ENCODE results near the gene MTTP. TPM values are rescaled to one million over a fixed set of nuclear protein-coding genes. Genes with fewer than 3 reads are reported as not detected.

MTTP gene
- total and polyA plus RNA-seq, 2 donors (not counting 1 experiment from before 2014, with no cell fraction given), result 0.03 TPM; not detected in 1

GRCh38 chr4:99617374-99617773 lies 42.8 kb downstream of the MTTP start:
- TF ChIP-seq EZH2 (IDR thresholded peaks at IDR 0.05; ENCODE audit: borderline replicate concordance, insufficient read depth, low read depth, low read length, poor library complexity, severe bottlenecking) (no peak), CTCF (IDR thresholded peaks at IDR 0.05) (no peak)
- Mint-ChIP-seq H3K27me3 (peaks cover 14% of the 10 kb centered on the region), H3K4me3 (no peak overlapping the region), H3K9me3 (ENCODE audit: insufficient read depth) (no peaks in the 10 kb centered on the region), H3K4me1 (no peaks in the 10 kb centered on the region), H3K27ac (no peak overlapping the region)
- CTCF ChIA-PET, result interaction anchor here (1.1 kb wide), 1 partner anchor 191 kb away, joined by 3 read pairs; no protein-coding TSS in a partner anchor
- Histone ChIP-seq H3K27ac (ENCODE audit: low read length in 2 of 2) (no peak overlapping the region), H3K4me3 (ENCODE audit: control extremely low read depth in 1 of 5, extremely low read depth in 1 of 5, insufficient read depth in 1 of 5, low read depth in 2 of 5, low read length in 4 of 5) (no peak overlapping the region), H3K79me2 (ENCODE audit: control insufficient read depth, insufficient read depth, low read length) (no peaks in the 10 kb centered on the region), H4K20me1 (ENCODE audit: control insufficient read depth, insufficient read depth, low read length, poor library complexity, severe bottlenecking) (no peaks in the 10 kb centered on the region), H3K4me2 (replicated peaks; ENCODE audit: low read depth, low read length, poor library complexity, severe bottlenecking) (no peak overlapping the region), H3K9me3 (ENCODE audit: control extremely low read depth in 1 of 3, control insufficient read depth in 2 of 3, insufficient read depth in 1 of 3, low read length in 2 of 3) (no peaks in the 10 kb centered on the region), H3K4me1 (ENCODE audit: control insufficient read depth in 2 of 2, insufficient read depth in 2 of 2, low read length in 2 of 2) (no peaks in the 10 kb centered on the region), H3K9ac (ENCODE audit: low read length) (no peak overlapping the region), H3K27me3 (replicated peaks in 1 of 4; ENCODE audit: control extremely low read depth in 1 of 4, control insufficient read depth in 3 of 4, insufficient read depth in 4 of 4, low read length in 3 of 4) (peaks cover 0 to 4% (median 0%) of the 10 kb centered on the region in 4 experiments), H3K36me3 (replicated peaks in 1 of 2; ENCODE audit: control extremely low read depth in 1 of 2, control insufficient read depth in 1 of 2, extremely low read depth in 1 of 2, insufficient read depth in 2 of 2, low read length in 1 of 2) (no peaks in the 10 kb centered on the region), H2AFZ (ENCODE audit: insufficient read depth, low read depth, low read length, poor library complexity, severe bottlenecking) (no peak overlapping the region)
- POLR2A ChIA-PET, result no interaction called here
- DNase-seq (no peak), ATAC-seq (ENCODE audit: low read depth) (no peak)
- WGBS (ENCODE audit: insufficient coverage), result no CpG with 5 or more reads among the region's 1 CpG
- intact Hi-C loops (cut with micrococcal nuclease), result no loop called here

- Histone ChIP-seq H2AFZ (ENCODE audit: insufficient read depth, low read depth, low read length, poor library complexity, severe bottlenecking) (no peak overlapping the region), H3K4me3 (ENCODE audit: control extremely low read depth in 1 of 5, extremely low read depth in 1 of 5, insufficient read depth in 1 of 5, low read depth in 2 of 5, low read length in 4 of 5) (no peak overlapping the region), H3K27ac (ENCODE audit: low read length in 2 of 2) (no peak overlapping the region), H3K9me3 (ENCODE audit: control extremely low read depth in 1 of 3, control insufficient read depth in 2 of 3, insufficient read depth in 1 of 3, low read length in 2 of 3) (no peaks in the 10 kb centered on the region), H3K9ac (ENCODE audit: low read length) (no peak overlapping the region), H3K79me2 (ENCODE audit: control insufficient read depth, insufficient read depth, low read length) (no peaks in the 10 kb centered on the region), H3K36me3 (replicated peaks in 1 of 2; ENCODE audit: control extremely low read depth in 1 of 2, control insufficient read depth in 1 of 2, extremely low read depth in 1 of 2, insufficient read depth in 2 of 2, low read length in 1 of 2) (no peaks in the 10 kb centered on the region), H4K20me1 (ENCODE audit: control insufficient read depth, insufficient read depth, low read length, poor library complexity, severe bottlenecking) (no peaks in the 10 kb centered on the region), H3K27me3 (replicated peaks in 1 of 4; ENCODE audit: control extremely low read depth in 1 of 4, control insufficient read depth in 3 of 4, insufficient read depth in 4 of 4, low read length in 3 of 4) (no peaks in the 10 kb centered on the region), H3K4me2 (replicated peaks; ENCODE audit: low read depth, low read length, poor library complexity, severe bottlenecking) (no peak overlapping the region), H3K4me1 (ENCODE audit: control insufficient read depth in 2 of 2, insufficient read depth in 2 of 2, low read length in 2 of 2) (no peaks in the 10 kb centered on the region)
- Mint-ChIP-seq H3K27ac (no peak overlapping the region), H3K4me1 (no peaks in the 10 kb centered on the region), H3K4me3 (no peak overlapping the region), H3K9me3 (ENCODE audit: insufficient read depth) (no peaks in the 10 kb centered on the region), H3K27me3 (peaks cover 4% of the 10 kb centered on the region)
- TF ChIP-seq EZH2 (IDR thresholded peaks at IDR 0.05; ENCODE audit: borderline replicate concordance, insufficient read depth, low read depth, low read length, poor library complexity, severe bottlenecking) (no peak), CTCF (IDR thresholded peaks at IDR 0.05) (no peak)
- DNase-seq (no peak), ATAC-seq (ENCODE audit: low read depth) (no peak)
- intact Hi-C loops (cut with micrococcal nuclease), result no loop called here
- 82% methylated on average over 1 of the region's 1 CpG for WGBS (ENCODE audit: insufficient coverage)
- ChIA-PET CTCF (no interaction called here), POLR2A (no interaction called here)
Observed at GRCh38 chr4:99622341-99622740, 47.7 kb downstream of the MTTP start.
